ENCODE data around the gene LMO1. TPM values are rescaled to one million over a fixed set of nuclear protein-coding genes. Genes with fewer than 3 reads are reported as not detected.

LMO1 gene
- total RNA-seq, 1 donor = not detected

DNA sequence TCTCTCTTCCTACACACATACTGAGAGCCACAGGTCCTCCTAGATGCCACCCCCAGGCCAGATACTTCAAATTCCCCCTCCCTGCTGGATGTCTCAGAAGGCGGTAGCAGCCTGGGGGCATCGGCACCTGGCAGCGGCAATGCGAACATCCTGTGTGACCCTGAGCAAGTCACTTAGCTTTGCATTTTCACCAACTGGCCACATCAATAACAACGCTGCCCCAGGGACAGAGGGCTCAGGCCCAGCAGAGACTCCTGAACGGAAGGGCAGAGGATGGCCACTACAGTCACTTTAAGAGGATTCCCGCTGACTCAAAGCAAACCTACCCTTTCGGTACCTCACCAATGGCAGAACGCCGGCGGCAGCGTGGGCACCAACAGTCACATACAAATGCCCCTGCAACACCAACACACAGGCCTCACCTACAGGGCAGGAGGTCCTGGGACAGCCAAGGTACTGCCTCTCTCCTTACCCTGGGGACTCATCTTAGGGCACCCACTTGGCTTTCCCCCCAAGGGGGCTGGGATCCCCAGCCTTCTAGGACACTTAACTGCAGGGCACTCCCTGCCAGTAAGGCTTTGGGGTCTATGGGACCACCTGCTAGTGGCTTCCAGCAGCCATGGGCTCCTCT lies 1.6 kb downstream of the LMO1 start:
- H3K9me3 ChIP-seq (ENCODE audit: low read depth, low read length) = no peaks in the 10 kb centered on the region
- H3K27me3 ChIP-seq (ENCODE audit: insufficient read depth, low read length) = peaks cover 51% of the 10 kb centered on the region
- peaks cover 10% of the 10 kb centered on the region for H3K4me1 ChIP-seq (ENCODE audit: insufficient read depth, low read length)
- H3K4me3 ChIP-seq (ENCODE audit: low read length) = no peak overlapping the region

- Histone ChIP-seq H3K4me1 (ENCODE audit: insufficient read depth, low read length) (peaks cover 10% of the 10 kb centered on the region), H3K27me3 (ENCODE audit: insufficient read depth, low read length) (peaks cover 45% of the 10 kb centered on the region), H3K4me3 (ENCODE audit: low read length) (no peak overlapping the region), H3K9me3 (ENCODE audit: low read depth, low read length) (no peaks in the 10 kb centered on the region)
Measured at GRCh38 chr11:8261291-8261690, 2.4 kb downstream of the LMO1 start.

GRCh38 chr11:8260202-8260966 lies 3.3 kb downstream of the LMO1 start:
- Histone ChIP-seq H3K4me3 (ENCODE audit: low read length) (no peak overlapping the region), H3K27me3 (ENCODE audit: insufficient read depth, low read length) (peaks cover 41% of the 10 kb centered on the region), H3K9me3 (ENCODE audit: low read depth, low read length) (no peaks in the 10 kb centered on the region), H3K4me1 (ENCODE audit: insufficient read depth, low read length) (peaks cover 10% of the 10 kb centered on the region)

DNA sequence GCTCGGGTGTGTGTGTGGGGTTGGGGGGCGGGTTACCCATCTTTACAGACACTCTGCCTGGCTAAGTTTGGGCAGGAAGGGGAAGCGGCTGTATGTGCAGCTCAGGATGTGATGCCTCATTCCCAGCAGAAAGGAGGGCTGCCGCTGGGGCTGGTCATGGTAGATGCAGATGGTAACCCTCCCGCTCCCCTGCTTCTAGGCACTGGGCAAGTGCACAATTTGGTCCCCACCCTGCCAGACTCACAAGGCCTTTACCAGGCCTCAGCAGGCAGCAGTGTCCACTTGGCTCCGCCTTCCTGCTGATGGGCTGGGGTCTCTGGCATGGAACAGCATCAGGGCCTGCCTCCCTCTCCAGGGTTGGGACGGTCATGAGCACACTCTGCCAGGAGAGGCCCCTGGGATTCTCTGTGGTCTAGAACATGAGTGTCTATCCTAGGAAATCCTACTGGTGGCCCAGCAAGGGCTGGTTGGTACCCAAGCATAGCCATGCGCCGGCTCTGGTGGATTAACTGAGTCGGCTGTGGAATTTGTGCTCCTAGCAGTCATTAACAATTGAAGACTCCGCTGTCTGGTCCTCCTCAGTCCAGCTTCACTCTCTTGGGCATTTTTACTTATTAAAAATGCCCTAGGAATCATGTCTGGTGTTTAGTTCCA lies 4.2 kb downstream of the LMO1 start:
- Histone ChIP-seq H3K27me3 (ENCODE audit: insufficient read depth, low read length) (peaks cover 35% of the 10 kb centered on the region), H3K4me1 (ENCODE audit: insufficient read depth, low read length) (peaks cover 10% of the 10 kb centered on the region), H3K4me3 (ENCODE audit: low read length) (no peak overlapping the region), H3K9me3 (ENCODE audit: low read depth, low read length) (no peaks in the 10 kb centered on the region)

GRCh38 chr11:8258784-8259183 lies 4.9 kb downstream of the LMO1 start:
- H3K4me1 ChIP-seq (ENCODE audit: insufficient read depth, low read length) = peaks cover 10% of the 10 kb centered on the region
- no peak overlapping the region for H3K4me3 ChIP-seq (ENCODE audit: low read length)
- H3K9me3 ChIP-seq (ENCODE audit: low read depth, low read length) = no peaks in the 10 kb centered on the region
- peaks cover 29% of the 10 kb centered on the region for H3K27me3 ChIP-seq (ENCODE audit: insufficient read depth, low read length)

DNA sequence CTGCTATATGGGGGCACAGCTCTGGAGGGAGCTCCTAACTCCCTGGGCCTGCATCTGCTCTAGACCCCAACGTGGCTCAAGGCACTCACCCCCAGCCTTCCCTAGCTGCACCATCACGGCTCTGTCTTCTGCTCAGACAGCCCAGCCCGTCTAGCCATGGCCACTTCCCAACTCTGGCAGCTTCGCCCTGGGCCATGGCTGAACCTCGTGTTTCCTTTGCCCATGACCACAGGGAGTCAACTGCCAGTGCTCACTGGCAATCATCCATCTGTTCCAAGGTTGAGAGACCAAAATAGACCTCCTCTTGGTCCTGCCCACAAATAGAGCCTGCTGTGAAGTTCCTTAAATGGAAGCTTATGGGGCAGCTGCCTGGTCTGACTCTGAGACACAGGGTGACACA lies 5.4 kb downstream of the LMO1 start:
- Histone ChIP-seq H3K4me1 (ENCODE audit: insufficient read depth, low read length) (peaks cover 5% of the 10 kb centered on the region), H3K27me3 (ENCODE audit: insufficient read depth, low read length) (peaks cover 24% of the 10 kb centered on the region), H3K9me3 (ENCODE audit: low read depth, low read length) (no peaks in the 10 kb centered on the region), H3K4me3 (ENCODE audit: low read length) (no peak overlapping the region)

- Histone ChIP-seq H3K9me3 (ENCODE audit: low read depth, low read length) (no peaks in the 10 kb centered on the region), H3K4me1 (ENCODE audit: insufficient read depth, low read length) (no peaks in the 10 kb centered on the region), H3K4me3 (ENCODE audit: low read length) (no peak overlapping the region), H3K27me3 (ENCODE audit: insufficient read depth, low read length) (peaks cover 17% of the 10 kb centered on the region)
Measured at GRCh38 chr11:8257003-8257664, 6.5 kb downstream of the LMO1 start.

DNA sequence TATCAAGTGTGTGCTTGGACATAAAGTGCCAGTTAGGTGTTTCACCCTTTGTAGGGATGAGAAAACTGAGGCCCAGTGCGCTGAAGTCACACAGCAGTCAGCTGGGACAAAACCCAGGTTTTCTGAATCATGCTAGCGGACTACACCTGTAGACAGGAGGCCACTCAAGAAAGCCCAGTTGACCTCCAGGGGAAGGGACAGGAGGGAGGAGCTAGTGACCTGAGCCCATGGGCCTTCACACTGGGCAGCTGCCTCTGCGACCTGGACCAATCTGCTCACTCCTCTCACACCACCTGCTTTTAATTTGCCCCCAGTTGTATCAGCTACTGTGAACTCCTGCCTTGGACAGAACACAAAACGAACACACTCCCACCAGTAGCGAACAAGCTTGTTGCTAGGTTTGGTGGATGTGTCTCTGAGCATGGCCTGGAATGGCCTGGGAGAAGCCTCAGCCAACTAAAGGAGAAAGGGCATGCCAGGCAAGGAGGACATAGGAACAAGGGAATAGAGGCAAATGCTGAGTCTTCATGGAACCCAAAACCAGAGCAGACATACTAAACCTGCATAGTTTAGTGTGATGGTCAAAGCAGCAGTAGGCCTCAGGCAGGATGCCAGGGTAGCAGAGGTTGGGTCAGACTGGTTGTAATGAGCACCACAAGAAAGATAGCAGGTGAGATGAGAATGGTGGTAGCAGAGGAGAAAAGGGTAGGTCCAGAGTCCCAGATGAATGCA lies 7.2 kb downstream of the LMO1 start:
- Histone ChIP-seq H3K9me3 (ENCODE audit: low read depth, low read length) (no peaks in the 10 kb centered on the region), H3K4me3 (ENCODE audit: low read length) (no peak overlapping the region), H3K27me3 (ENCODE audit: insufficient read depth, low read length) (peaks cover 10% of the 10 kb centered on the region), H3K4me1 (ENCODE audit: insufficient read depth, low read length) (no peaks in the 10 kb centered on the region)

DNA sequence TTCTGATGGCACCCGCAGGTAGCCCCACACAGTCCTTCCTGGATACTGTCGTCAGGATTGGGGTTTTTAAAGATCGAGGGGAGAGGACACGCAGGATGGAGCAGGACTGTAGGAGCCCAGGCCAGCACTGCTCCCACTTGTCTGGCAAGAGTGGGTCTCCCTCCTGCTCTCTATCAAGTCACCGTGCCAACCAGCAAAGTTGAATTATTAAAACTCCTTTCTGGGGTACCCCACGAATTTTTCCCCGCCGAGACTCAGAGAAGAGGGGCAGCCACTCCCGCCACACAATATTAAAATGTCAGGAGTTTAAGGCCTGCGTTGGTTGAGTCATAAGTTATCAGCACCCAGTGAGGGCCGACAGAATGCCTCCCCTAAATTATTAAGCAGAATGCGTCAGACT lies 10.1 kb downstream of the LMO1 start:
- Histone ChIP-seq H3K27me3 (ENCODE audit: insufficient read depth, low read length) (no peaks in the 10 kb centered on the region), H3K4me3 (ENCODE audit: low read length) (no peak overlapping the region), H3K4me1 (ENCODE audit: insufficient read depth, low read length) (no peaks in the 10 kb centered on the region), H3K9me3 (ENCODE audit: low read depth, low read length) (no peaks in the 10 kb centered on the region)

DNA sequence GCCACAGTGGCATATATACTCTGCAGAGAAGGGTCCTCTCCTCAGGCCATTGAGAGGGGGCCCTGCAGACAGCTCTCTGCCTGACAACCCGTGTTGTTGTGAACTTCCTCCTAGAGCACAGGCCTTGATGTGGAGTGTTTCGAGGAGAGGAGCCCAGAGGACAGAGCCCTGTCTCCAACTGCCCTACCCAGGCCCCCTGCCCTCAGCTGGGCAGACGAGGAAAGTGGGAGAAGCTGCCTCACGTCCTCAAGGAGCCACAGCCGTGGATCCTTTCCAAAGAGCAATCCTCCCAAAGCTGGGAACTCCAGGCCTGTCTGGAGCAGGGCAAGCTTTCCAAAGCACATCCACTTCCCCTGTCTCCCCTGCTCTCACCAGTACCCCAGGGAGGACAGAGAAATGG lies 10.7 kb downstream of the LMO1 start:
- no peaks in the 10 kb centered on the region for H3K27me3 ChIP-seq (ENCODE audit: insufficient read depth, low read length)
- H3K4me3 ChIP-seq (ENCODE audit: low read length) = no peak overlapping the region
- no peaks in the 10 kb centered on the region for H3K9me3 ChIP-seq (ENCODE audit: low read depth, low read length)
- H3K4me1 ChIP-seq (ENCODE audit: insufficient read depth, low read length) = no peaks in the 10 kb centered on the region

DNA sequence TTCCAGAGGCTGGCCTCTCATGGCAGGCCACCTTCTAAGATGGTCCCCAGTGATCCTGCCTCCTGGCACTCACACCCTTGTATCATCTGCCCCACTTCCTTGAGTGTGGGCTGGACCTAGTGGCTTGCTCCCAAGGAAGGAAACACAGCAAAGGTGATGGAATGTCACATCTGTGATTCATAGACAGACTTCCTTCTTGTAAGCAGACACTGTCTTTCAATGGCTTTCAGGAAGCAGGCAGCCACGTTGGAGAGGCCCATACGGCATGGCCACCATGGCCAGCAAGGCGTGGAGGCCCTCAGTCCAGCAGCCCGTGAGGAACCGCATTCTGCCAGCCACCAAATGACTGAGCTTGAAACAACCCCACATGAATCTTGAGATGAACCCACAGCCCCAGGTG lies 11.3 kb downstream of the LMO1 start:
- Histone ChIP-seq H3K27me3 (ENCODE audit: insufficient read depth, low read length) (no peaks in the 10 kb centered on the region), H3K4me1 (ENCODE audit: insufficient read depth, low read length) (no peaks in the 10 kb centered on the region), H3K9me3 (ENCODE audit: low read depth, low read length) (no peaks in the 10 kb centered on the region), H3K4me3 (ENCODE audit: low read length) (no peak overlapping the region)

GRCh38 chr11:8251616-8252295 lies 11.9 kb downstream of the LMO1 start:
- Histone ChIP-seq H3K4me1 (ENCODE audit: insufficient read depth, low read length) (no peaks in the 10 kb centered on the region), H3K9me3 (ENCODE audit: low read depth, low read length) (no peaks in the 10 kb centered on the region), H3K4me3 (ENCODE audit: low read length) (no peak overlapping the region), H3K27me3 (ENCODE audit: insufficient read depth, low read length) (no peaks in the 10 kb centered on the region)

GRCh38 chr11:8250981-8251615 lies 12.6 kb downstream of the LMO1 start:
- Histone ChIP-seq H3K4me1 (ENCODE audit: insufficient read depth, low read length) (no peaks in the 10 kb centered on the region), H3K9me3 (ENCODE audit: low read depth, low read length) (no peaks in the 10 kb centered on the region), H3K4me3 (ENCODE audit: low read length) (no peak overlapping the region), H3K27me3 (ENCODE audit: insufficient read depth, low read length) (no peaks in the 10 kb centered on the region)

DNA sequence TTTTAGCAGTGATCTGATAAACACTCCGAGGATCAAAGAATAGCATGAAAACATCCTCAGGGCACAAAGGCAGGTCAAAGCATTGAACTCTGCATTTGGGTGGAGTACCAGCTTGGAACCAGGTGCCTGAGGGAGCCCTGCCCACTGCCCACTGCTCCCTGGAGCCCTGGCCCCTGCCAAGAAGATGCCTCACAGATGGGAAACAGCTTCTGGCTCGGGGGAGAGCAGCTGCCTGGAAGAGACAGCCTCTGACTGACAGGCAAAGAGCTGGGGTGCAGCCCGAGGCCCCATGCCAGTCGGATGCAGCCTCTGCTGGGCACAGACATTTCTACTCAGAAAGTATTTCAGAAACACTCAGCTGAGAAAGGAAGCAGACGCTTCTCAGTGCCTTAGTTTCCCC lies 13.2 kb downstream of the LMO1 start:
- Histone ChIP-seq H3K4me3 (ENCODE audit: low read length) (no peak overlapping the region), H3K27me3 (ENCODE audit: insufficient read depth, low read length) (no peaks in the 10 kb centered on the region), H3K9me3 (ENCODE audit: low read depth, low read length) (no peaks in the 10 kb centered on the region), H3K4me1 (ENCODE audit: insufficient read depth, low read length) (no peaks in the 10 kb centered on the region)

Measured in mononuclear cell (primary cell).